IMR-90 (cell line): ENCODE results near the gene ARL6. TPM values are rescaled to one million over a fixed set of nuclear protein-coding genes. Genes with fewer than 3 reads are reported as not detected.

Source experiments
- ATAC-seq: fragments of 200-7000 bp; cut with Tn5 transposase; 2 replicates; pipeline ENCODE4 v1.9.1; 2020; ENCODE audit warnings: low read depth, mild to moderate bottlenecking, moderate library complexity
- BruUV-seq: library from RNA; stranded (reverse); fragments of 400-500 nt; replicated peaks from 2 replicates; lab custom pipeline; 2021; lab: Mats Ljungman, UMichigan
- CTCF ChIA-PET: fragments of 300-600 bp; formaldehyde crosslinking; extraction: SDS; loops from one replicate; lab custom pipeline; 2021; ENCODE audit warnings: antibody characterized with exemption; lab: Yijun Ruan, JAX
- POLR2A ChIA-PET: fragments of 300-600 bp; sonication (Branson Sonifier 250); formaldehyde crosslinking; loops from one replicate; lab custom pipeline; 2022; ENCODE audit warnings: antibody characterized with exemption; ENCODE audit not compliant: unreplicated experiment; lab: Charles Lee
- DNase-seq: peaks from one replicate; pipeline ENCODE4 v3.0.0; 2013
- H2AFZ ChIP-seq: replicated peaks from 2 replicates; pipeline ENCODE3; 2013; ENCODE audit warnings: low read length, mild to moderate bottlenecking; ENCODE audit not compliant: poor library complexity
- H2AK5ac ChIP-seq: 2 replicates; pipeline ENCODE4 v1.6.1; 2013; ENCODE audit warnings: low read depth, low read length, inconsistent platforms
- H2AK9ac ChIP-seq: replicated peaks from 2 replicates; pipeline ENCODE3; 2013; ENCODE audit warnings: mild to moderate bottlenecking, low read depth, low read length, moderate library complexity; ENCODE audit not compliant: poor library complexity
- H2BK120ac ChIP-seq: 2 replicates; pipeline ENCODE4 v1.6.1; 2013; ENCODE audit warnings: low read depth, low read length, inconsistent platforms
- H2BK15ac ChIP-seq: 3 replicates; pipeline ENCODE4 v1.6.1; 2013; ENCODE audit warnings: low read depth, low read length, inconsistent platforms
- H2BK20ac ChIP-seq: 2 replicates; pipeline ENCODE4 v1.6.1; 2013; ENCODE audit warnings: low read depth, mild to moderate bottlenecking, inconsistent platforms, low read length, moderate library complexity
- H2BK5ac ChIP-seq: 2 replicates; pipeline ENCODE4 v1.6.1; 2013; ENCODE audit warnings: mild to moderate bottlenecking, low read depth, low read length, inconsistent platforms; ENCODE audit not compliant: poor library complexity, severe bottlenecking
- H3K14ac ChIP-seq: replicated peaks from 2 replicates; pipeline ENCODE4 v1.6.1; 2013; ENCODE audit warnings: low read depth, low read length, inconsistent platforms
- H3K18ac ChIP-seq: 2 replicates; pipeline ENCODE4 v1.6.1; 2013; ENCODE audit warnings: low read depth, low read length, control low read depth
- H3K23ac ChIP-seq: 2 replicates; pipeline ENCODE4 v1.6.1; 2013; ENCODE audit warnings: low read depth, low read length, inconsistent platforms
- H3K27ac ChIP-seq: 2 replicates; pipeline ENCODE4 v1.5.1; 2013; ENCODE audit warnings: mild to moderate bottlenecking, control low read depth, low read length; ENCODE audit not compliant: insufficient read depth
- H3K27me3 ChIP-seq: 2 replicates; pipeline ENCODE4 v1.6.1; 2013; ENCODE audit warnings: low read length; ENCODE audit not compliant: control insufficient read depth, insufficient read depth
- H3K36me3 ChIP-seq: 2 replicates; pipeline ENCODE4 v1.6.1; 2013; ENCODE audit warnings: low read length, mixed read lengths; ENCODE audit not compliant: control insufficient read depth, insufficient read depth
- H3K4ac ChIP-seq: 2 replicates; pipeline ENCODE4 v1.6.1; 2013; ENCODE audit warnings: low read depth, low read length, inconsistent platforms
- H3K4me1 ChIP-seq: 2 replicates; pipeline ENCODE4 v1.6.1; 2013; ENCODE audit warnings: low read length, mixed read lengths; ENCODE audit not compliant: control insufficient read depth, insufficient read depth
- H3K4me2 ChIP-seq: 2 replicates; pipeline ENCODE4 v1.6.1; 2013; ENCODE audit warnings: low read depth, mild to moderate bottlenecking, control low read depth, low read length, moderate library complexity
- H3K4me3 ChIP-seq: 2 replicates; pipeline ENCODE4 v1.5.1; 2013; ENCODE audit warnings: low read depth, mild to moderate bottlenecking, control low read depth, low read length, moderate library complexity; ENCODE audit not compliant: insufficient read depth
- H3K56ac ChIP-seq: 2 replicates; pipeline ENCODE4 v1.6.1; 2013; ENCODE audit warnings: low read length, inconsistent platforms; ENCODE audit not compliant: insufficient read depth; ENCODE audit errors: extremely low read depth
- H3K79me1 ChIP-seq, 2 experiments: 2 replicates each; pipeline ENCODE4 v1.6.1; 2013; ENCODE audit warnings: low read length in 2 of 2, inconsistent platforms in 1 of 2, low read depth in 1 of 2
- H3K9ac ChIP-seq: 2 replicates; pipeline ENCODE4 v1.6.1; 2013; ENCODE audit warnings: low read depth, low read length, control low read depth
- H3K9me1 ChIP-seq: 2 replicates; pipeline ENCODE4 v1.6.1; 2013; ENCODE audit warnings: low read length, inconsistent platforms; ENCODE audit not compliant: insufficient read depth
- H3K9me3 ChIP-seq: 2 replicates; pipeline ENCODE4 v1.6.1; 2013; ENCODE audit warnings: low read length; ENCODE audit not compliant: control insufficient read depth, insufficient read depth
- H4K20me1 ChIP-seq: 2 replicates; pipeline ENCODE4 v1.6.1; 2013; ENCODE audit warnings: low read length, inconsistent platforms; ENCODE audit not compliant: insufficient read depth
- H4K5ac ChIP-seq: 2 replicates; pipeline ENCODE4 v1.6.1; 2013; ENCODE audit warnings: mild to moderate bottlenecking, low read depth, low read length, control low read depth
- H4K8ac ChIP-seq, 2 experiments: 2 replicates each; pipeline ENCODE4 v1.6.1; 2013; ENCODE audit warnings: low read depth in 2 of 2, low read length in 2 of 2, control low read depth in 1 of 2, inconsistent platforms in 1 of 2
- H4K91ac ChIP-seq: 2 replicates; pipeline ENCODE4 v1.6.1; 2013; ENCODE audit warnings: low read depth, low read length, inconsistent platforms; ENCODE audit not compliant: insufficient read depth
- BHLHE40 ChIP-seq: fragments of 150-350 bp; IDR thresholded peaks from 2 replicates; pipeline ENCODE4 v1.6.1; 2016; ENCODE audit warnings: mild to moderate bottlenecking, low read depth, low read length
- MXI1 ChIP-seq: IDR thresholded peaks from 2 replicates; pipeline ENCODE4 v1.6.1; 2012; ENCODE audit warnings: low read depth, mild to moderate bottlenecking, low read length, moderate library complexity, borderline replicate concordance
- WGBS, 2 experiments: methylation state at CpG; one replicate each; pipeline versions ENCODE4 v1.1.5 to v1.1.7; 2013; ENCODE audit warnings: missing lambda C conversion rate in 2 of 2; ENCODE audit not compliant: insufficient read length in 1 of 2; ENCODE audit errors: extremely low coverage in 2 of 2; 5-methylcytosine and 5-hydroxymethylcytosine counted together
- dilution Hi-C: fragments of 300-500 bp; cut with HindIII; formaldehyde crosslinking; loops from one replicate; pipeline ENCODE4 v1.14.3; 2018; ENCODE audit warnings: low sequenced_read_pairs; ENCODE audit not compliant: unreplicated experiment
- in situ Hi-C: fragments of 300-500 bp; cut with MboI; formaldehyde crosslinking; loops from 3 replicates; pipeline ENCODE4 v1.14.3; 2019; ENCODE audit warnings: low sequenced_read_pairs, inconsistent platforms, mixed read lengths
- intact Hi-C: fragments of 100-400 bp; cut with micrococcal nuclease; formaldehyde crosslinking; loops from 2 replicates; pipeline ENCODE4 v1.10.0; 2022
- polyA plus RNA-seq, 3 experiments: library from polyadenylated mRNA; depleted of rRNA; stranded (reverse); fragments of >200 nt; gene quantifications; 2 replicates each; pipeline ENCODE4 v1.2.3, GENCODE V29; 2012; ENCODE audit warnings: low replicate concordance in 1 of 3
- total RNA-seq: library from RNA; depleted of rRNA; stranded (reverse); fragments of >200 nt; gene quantifications from 2 replicates; pipeline ENCODE4 v1.2.3, GENCODE V29; 2012

Gene ARL6
- total and polyA plus RNA-seq, 2 of the 4 experiments (the other 2 are of a cell fraction): 3.1 to 3.4 TPM

DNA sequence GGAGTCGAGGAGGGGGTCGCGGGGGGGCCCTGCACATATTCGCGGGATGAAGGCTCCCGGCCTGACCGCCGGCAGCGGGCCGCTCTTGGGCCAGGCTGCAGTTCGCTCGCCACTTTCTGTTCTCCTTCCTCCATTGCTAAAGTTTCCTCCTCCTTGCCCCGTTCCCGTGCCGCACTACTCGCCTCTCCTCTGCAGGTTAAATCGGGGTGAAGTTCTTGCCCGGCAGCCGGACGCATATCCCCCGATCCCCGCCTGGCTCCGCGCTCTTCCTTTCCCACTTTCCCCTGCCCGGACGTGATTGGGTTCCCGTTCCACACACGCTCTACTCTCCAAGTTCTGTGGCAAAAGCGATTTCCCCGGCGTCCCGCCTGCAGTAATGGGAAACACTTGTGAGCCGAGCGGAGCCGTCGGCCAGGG, 57.8 kb downstream of the ARL6 start:
- H3K56ac ChIP-seq: peak overlapping the region; percentile 52
- peak overlapping the region in 1 of 2 experiments; percentile 68; a peak in 2 of 4 replicates for H4K8ac ChIP-seq
- peaks cover 20 to 23% of the 10 kb centered on the region in 2 experiments for H3K79me1 ChIP-seq
- peak overlapping the region; percentile 76 for H3K9ac ChIP-seq
- peak overlapping the region; percentile 64 for H3K27ac ChIP-seq
- WGBS, 2 experiments: 0% methylated on average over 13 of the region's 36 CpGs; no CpG with 5 or more reads in 1 of the 2 experiments
- H4K5ac ChIP-seq: no peak overlapping the region
- peak overlapping the region; percentile 42; the same call in 1 of the 2 replicates for H3K4ac ChIP-seq
- ATAC-seq (peak; percentile 32), DNase-seq (peak; percentile 65)
- intact Hi-C loops: loop anchor here (2.0 to 5.0 kb wide), 3 partner anchors 50 to 148 kb away; no protein-coding TSS in a partner anchor
- H3K9me1 ChIP-seq: no peaks in the 10 kb centered on the region
- H2AK9ac ChIP-seq: peak overlapping the region; percentile 78
- 0 out of 2 replicates have a peak overlapping the region, but pooled peaks have one; percentile 10 for H3K14ac ChIP-seq
- no peak overlapping the region; the same call in 1 of the 2 replicates for H3K18ac ChIP-seq
- H2AFZ ChIP-seq: peak overlapping the region; percentile 98
- H2AK5ac ChIP-seq: no peak overlapping the region
- dilution Hi-C loops: loop anchor here (25.0 kb wide), 1 partner anchor 190 kb away; no protein-coding TSS in a partner anchor
- H2BK20ac ChIP-seq: no peak overlapping the region
- ChIA-PET POLR2A (no interaction called here), CTCF (interaction anchor here (0.7 to 1.4 kb wide), 2 partner anchors 199 to 529 kb away, joined by 3 to 4 read pairs; no protein-coding TSS in a partner anchor)
- H3K4me2 ChIP-seq: peak overlapping the region; percentile 63
- H3K9me3 ChIP-seq: no peaks in the 10 kb centered on the region
- H4K91ac ChIP-seq: no peak overlapping the region; the same call in 1 of the 2 replicates
- peaks cover 3% of the 10 kb centered on the region for H3K4me1 ChIP-seq
- H4K20me1 ChIP-seq: no peaks in the 10 kb centered on the region
- in situ Hi-C loops: loop anchor here (25.0 kb wide), 1 partner anchor 765 kb away; the partner anchor contains the start of gene CPOX
- BruUV-seq: no TSS peak
- peak overlapping the region; percentile 83 for H3K4me3 ChIP-seq
- TF ChIP-seq BHLHE40: no peak
- TF ChIP-seq MXI1: 0 out of 2 replicates have a peak, but pooled peaks have one; percentile 15
- peak overlapping the region; percentile 1; the same call in 1 of the 2 replicates for H2BK120ac ChIP-seq
- H2BK5ac ChIP-seq: peak overlapping the region; percentile 64
- peak overlapping the region; percentile 21 for H3K23ac ChIP-seq
- no peak overlapping the region for H2BK15ac ChIP-seq
- H3K36me3 ChIP-seq: no peaks in the 10 kb centered on the region
- 0 out of 2 replicates have a peak, but pooled peaks cover 2% of the 10 kb centered on the region for H3K27me3 ChIP-seq
